SKM-1 treated with dmso at 0.1 percent for 144 hours (cell line): ENCODE measurements around the gene HUWE1.
A peak's percentile ranks its signal among the peaks of the same experiment; 100 is the strongest.
"Not testable (repeated sequence)": the region's sequence is repeated elsewhere in the genome, so short reads cannot be mapped to it uniquely, and the experiment has no call there.

Experiments used
- DNase-seq: peaks from one replicate; lab custom pipeline; 2025; ENCODE audit not compliant: unreplicated experiment; lab: John Stamatoyannopoulos, UW

The HUWE1 gene

GRCh38 chrX:53686151-53686885 is at the start of gene HUWE1:
HUWE1 (minus strand) TSS chrX:53686719; CDS start chrX:53654107, 32,612 bp downstream.
- peak; percentile 52 for DNase-seq

- DNase-seq = no peak
Measured at GRCh38 chrX:53732797-53733196, 46.3 kb upstream of the HUWE1 start.

GRCh38 chrX:53729751-53730150 is 43.2 kb upstream of the HUWE1 start:
- no peak for DNase-seq

GRCh38 chrX:53728506-53728905 is 42.0 kb upstream of the HUWE1 start:
- no peak for DNase-seq

GRCh38 chrX:53724872-53725271 is 38.4 kb upstream of the HUWE1 start:
- DNase-seq = no peak

GRCh38 chrX:53723381-53723780 is 36.9 kb upstream of the HUWE1 start:
- no peak for DNase-seq

GRCh38 chrX:53721610-53722009 is 35.1 kb upstream of the HUWE1 start:
- not testable (repeated sequence) for DNase-seq

- not testable (repeated sequence) for DNase-seq
Measured at GRCh38 chrX:53719666-53720065, 33.1 kb upstream of the HUWE1 start.

- no peak for DNase-seq
Measured at GRCh38 chrX:53718073-53718472, 31.6 kb upstream of the HUWE1 start.

- no peak for DNase-seq
Measured at GRCh38 chrX:53717205-53717604, 30.7 kb upstream of the HUWE1 start.

- no peak for DNase-seq
Measured at GRCh38 chrX:53716328-53717088, 30.0 kb upstream of the HUWE1 start.

GRCh38 chrX:53715346-53715924 is 28.9 kb upstream of the HUWE1 start:
- no peak for DNase-seq

GRCh38 chrX:53714580-53715345 is 28.2 kb upstream of the HUWE1 start:
- peak; percentile 25 for DNase-seq

- DNase-seq = no peak
Measured at GRCh38 chrX:53713987-53714579, 27.6 kb upstream of the HUWE1 start.

GRCh38 chrX:53711436-53711835 is 24.9 kb upstream of the HUWE1 start:
- DNase-seq = no peak

GRCh38 chrX:53704854-53705253 is 18.3 kb upstream of the HUWE1 start:
- no peak for DNase-seq

GRCh38 chrX:53704294-53704693 is 17.8 kb upstream of the HUWE1 start:
- no peak for DNase-seq

GRCh38 chrX:53695946-53696549 is 9.5 kb upstream of the HUWE1 start:
- no peak for DNase-seq

GRCh38 chrX:53694642-53695041 is 8.1 kb upstream of the HUWE1 start:
- no peak for DNase-seq

GRCh38 chrX:53688300-53688699 is 1.8 kb upstream of the HUWE1 start:
- DNase-seq = no peak
